GM19238 (cell line): ENCODE measurements around the gene OPN5.

ENCODE experiments used
- DNase-seq: peaks from one replicate; pipeline ENCODE4 v3.0.0; 2011; ENCODE audit warnings: low spot score; ENCODE audit not compliant: insufficient read length

OPN5 gene

DNA sequence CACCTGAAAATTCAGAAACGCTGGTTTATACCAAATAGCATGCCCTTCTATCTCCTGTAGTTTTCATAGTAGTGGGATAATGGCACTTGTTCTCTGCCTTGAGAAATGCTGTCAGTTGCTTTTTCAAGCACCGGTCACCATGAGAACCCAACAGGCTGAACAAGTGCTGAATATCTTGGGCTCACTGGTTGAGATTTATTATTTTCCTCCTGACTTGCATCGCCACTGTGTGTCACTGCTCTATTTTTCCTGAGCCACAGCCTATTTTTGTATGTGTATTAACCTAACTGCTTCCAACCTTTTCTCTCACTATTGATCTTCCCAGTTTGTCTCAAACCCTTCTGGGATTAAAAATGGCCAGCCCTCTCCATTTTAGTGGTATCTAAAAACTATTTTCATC lies 71.9 kb downstream of the OPN5 start:
- DNase-seq, result no peak

GRCh38 chr6:47854971-47855370 lies 73.1 kb downstream of the OPN5 start:
- no peak for DNase-seq

GRCh38 chr6:47859175-47859574 lies 77.3 kb downstream of the OPN5 start:
- no peak for DNase-seq

DNA sequence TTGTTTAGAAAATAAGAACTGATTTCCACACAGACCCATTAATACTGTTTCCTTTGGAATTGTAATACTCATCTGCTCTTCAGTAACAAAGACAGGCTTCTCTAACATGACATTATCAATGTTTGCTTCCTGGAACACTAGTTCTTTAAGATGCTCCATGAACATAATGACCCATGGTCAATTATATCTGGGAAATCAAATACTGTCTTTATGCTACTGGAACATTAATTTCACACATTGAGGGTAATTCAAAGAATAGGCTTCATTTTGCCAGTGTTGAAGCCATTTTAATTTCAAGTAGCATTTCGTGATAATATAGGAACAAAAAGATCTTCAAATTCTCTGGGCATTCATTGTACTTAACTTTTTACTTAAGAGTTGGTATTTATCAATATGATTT lies 80.9 kb downstream of the OPN5 start:
- no peak for DNase-seq

GRCh38 chr6:47865206-47865605 lies 83.4 kb downstream of the OPN5 start:
- no peak for DNase-seq

DNA sequence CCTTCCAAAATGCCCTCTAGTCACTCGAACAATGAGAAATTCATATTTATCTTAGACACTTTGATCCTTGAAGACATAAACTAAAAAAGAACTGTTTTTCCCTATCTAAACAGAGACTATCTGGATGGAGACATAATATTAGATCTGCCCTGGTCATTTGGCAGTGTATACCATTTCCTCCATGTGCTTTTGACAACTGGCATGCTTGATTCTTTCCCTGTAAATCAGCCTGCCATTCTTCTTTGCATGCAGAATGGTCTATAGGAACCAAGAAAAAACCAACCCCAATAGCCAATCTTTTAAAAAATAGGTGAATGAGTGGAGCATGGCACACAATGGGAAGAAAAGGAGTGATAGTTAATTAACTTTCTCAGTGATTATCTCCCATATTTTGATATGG lies 93.8 kb downstream of the OPN5 start:
- no peak for DNase-seq
